ENCODE measurements around the gene CIDEA.

DNA sequence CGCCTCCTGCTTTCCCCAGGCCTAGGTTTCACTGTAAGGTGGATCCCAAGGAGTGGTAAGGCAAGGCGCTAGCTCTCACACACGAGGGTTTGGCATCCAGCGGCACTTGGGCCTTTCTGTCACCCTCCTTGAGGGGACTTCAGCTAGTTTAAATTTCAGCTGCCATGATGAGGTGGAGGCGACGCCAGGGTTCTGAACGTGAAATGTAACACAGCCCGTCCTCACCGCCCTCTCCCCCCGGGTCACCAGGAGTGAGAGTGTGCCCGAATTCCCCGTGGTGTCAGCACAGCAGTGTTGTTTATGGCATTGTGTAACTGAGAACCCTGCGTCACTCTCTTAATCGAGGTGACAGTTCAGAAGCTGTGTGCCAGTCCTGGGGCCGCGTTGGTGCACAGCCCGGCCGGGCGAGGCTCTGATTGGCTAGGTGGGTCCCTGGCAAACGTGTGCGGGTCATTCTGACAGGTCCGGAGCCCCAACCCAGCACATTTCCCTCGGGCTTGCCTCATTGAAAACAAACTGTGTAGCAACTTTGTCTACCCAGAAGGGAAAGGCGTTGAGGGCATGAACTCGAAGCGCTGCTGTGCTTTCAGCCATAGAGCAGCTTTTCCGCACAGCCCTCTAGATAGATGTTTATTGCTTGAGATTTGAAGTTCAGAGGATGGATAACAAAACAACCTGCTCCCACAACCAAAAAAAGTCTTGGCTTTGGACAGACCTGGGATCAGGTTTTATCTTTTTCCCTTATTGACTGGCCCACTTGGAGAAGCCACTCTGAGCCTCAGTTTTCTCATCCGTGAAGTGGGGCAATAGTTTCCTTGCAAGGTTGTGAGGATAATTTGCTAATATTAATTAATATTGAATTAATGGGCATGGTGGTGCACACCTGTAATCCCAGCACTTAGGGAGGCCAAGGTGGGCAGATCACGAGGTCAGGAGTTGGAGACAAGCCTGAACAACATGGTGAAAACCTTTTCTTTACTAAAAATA lies 4.9 kb downstream of the CIDEA start:
- TF ChIP-seq, protein P1, sequence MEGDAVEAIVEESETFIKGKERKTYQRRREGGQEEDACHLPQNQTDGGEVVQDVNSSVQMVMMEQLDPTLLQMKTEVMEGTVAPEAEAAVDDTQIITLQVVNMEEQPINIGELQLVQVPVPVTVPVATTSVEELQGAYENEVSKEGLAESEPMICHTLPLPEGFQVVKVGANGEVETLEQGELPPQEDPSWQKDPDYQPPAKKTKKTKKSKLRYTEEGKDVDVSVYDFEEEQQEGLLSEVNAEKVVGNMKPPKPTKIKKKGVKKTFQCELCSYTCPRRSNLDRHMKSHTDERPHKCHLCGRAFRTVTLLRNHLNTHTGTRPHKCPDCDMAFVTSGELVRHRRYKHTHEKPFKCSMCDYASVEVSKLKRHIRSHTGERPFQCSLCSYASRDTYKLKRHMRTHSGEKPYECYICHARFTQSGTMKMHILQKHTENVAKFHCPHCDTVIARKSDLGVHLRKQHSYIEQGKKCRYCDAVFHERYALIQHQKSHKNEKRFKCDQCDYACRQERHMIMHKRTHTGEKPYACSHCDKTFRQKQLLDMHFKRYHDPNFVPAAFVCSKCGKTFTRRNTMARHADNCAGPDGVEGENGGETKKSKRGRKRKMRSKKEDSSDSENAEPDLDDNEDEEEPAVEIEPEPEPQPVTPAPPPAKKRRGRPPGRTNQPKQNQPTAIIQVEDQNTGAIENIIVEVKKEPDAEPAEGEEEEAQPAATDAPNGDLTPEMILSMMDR (IDR thresholded peaks at IDR 0.05) = no peak
- no peak for TF ChIP-seq POLR2A (IDR thresholded peaks at IDR 0.05; ENCODE audit: low read depth)
- no peak for TF ChIP-seq EP300 (IDR thresholded peaks at IDR 0.05)
- TF ChIP-seq POLR2AphosphoS5 (IDR thresholded peaks at IDR 0.05) = no peak
